Sigmoid colon (tissue), 4 donors: Measurements from ENCODE around the gene TPSD1.

Experiments used
- CTCF ChIP-seq, 4 experiments: fragments of 450-650 bp in 3 of 4; fragments of 200-600 bp in 1 of 4; IDR thresholded peaks; one replicate each; pipeline ENCODE4 v1.5.1; 2016 to 2019; ENCODE audit warnings: antibody characterized with exemption in 4 of 4, mild to moderate bottlenecking in 3 of 4, moderate library complexity in 2 of 4
- POLR2A ChIP-seq, 2 donors: fragments of 450-650 bp; IDR thresholded peaks; one replicate each; pipeline ENCODE4 v1.6.1; 2016; ENCODE audit warnings: antibody characterized with exemption in 2 of 2, mild to moderate bottlenecking in 2 of 2, moderate library complexity in 2 of 2
- POLR2AphosphoS5 ChIP-seq, 4 donors: sonication (generic); formaldehyde crosslinking; IDR thresholded peaks; one replicate each; pipeline ENCODE4 v1.6.1; 2017; ENCODE audit warnings: antibody characterized with exemption in 4 of 4

GRCh38 chr16:1260101-1260680 is 4.3 kb downstream of the TPSD1 start:
- TF ChIP-seq POLR2A (IDR thresholded peaks at IDR 0.05), result no peak
- TF ChIP-seq CTCF (IDR thresholded peaks at IDR 0.05), result no peak
- TF ChIP-seq POLR2AphosphoS5 (IDR thresholded peaks at IDR 0.05), result no peak
